Kidney epithelial cell (primary cell): ENCODE data around the gene ZMYND11. TPM values are rescaled to one million over a fixed set of nuclear protein-coding genes. Genes with fewer than 3 reads are reported as not detected.

Source experiments
- DNase-seq: peaks from one replicate; pipeline ENCODE4 v3.0.0-alpha.2; 2010; ENCODE audit warnings: low read depth
- H3K27me3 ChIP-seq: 2 replicates; pipeline ENCODE4 v1.6.0; 2011; ENCODE audit warnings: low read length; ENCODE audit not compliant: control insufficient read depth, insufficient read depth
- H3K36me3 ChIP-seq: 2 replicates; pipeline ENCODE4 v1.5.1; 2011; ENCODE audit warnings: low read length; ENCODE audit not compliant: control insufficient read depth, insufficient read depth
- H3K4me3 ChIP-seq: 2 replicates; pipeline ENCODE4 v1.5.1; 2011; ENCODE audit warnings: low read depth, mild to moderate bottlenecking, control low read depth, low read length
- total RNA-seq: library from RNA; depleted of rRNA; stranded (reverse); fragments of >200 nt; gene quantifications from 2 replicates; pipeline ENCODE4 v1.2.3, GENCODE V29; 2015
- TF ChIP-seq, protein P1 (sequence below): IDR thresholded peaks from 2 replicates; pipeline ENCODE4 v1.5.1; 2011; ENCODE audit warnings: mild to moderate bottlenecking, moderate library complexity, low read length, control low read depth, inconsistent platforms; ENCODE audit not compliant: insufficient read depth, poor library complexity, severe bottlenecking

Gene ZMYND11
- total RNA-seq, 1 donor from 2014 or later, result 60.0 TPM

DNA sequence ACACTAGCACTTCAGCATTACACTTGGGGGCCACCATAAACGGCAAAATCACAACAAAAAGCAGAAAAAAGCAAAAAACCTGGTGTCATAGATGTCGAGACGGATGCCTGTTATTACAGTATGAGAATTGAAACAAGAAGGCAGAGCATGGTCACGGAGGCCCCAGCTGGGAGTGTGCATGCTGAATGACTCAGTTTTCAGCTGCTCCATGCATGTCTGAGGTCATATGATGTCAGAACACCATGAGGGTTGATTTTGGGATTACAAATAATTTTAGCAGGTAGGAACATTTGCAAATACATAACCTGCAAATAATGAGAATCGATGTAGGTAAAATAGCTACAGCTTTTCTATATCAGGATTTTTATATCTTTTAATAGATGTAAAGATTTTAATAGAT, 19.1 kb downstream of the ZMYND11 start:
- Histone ChIP-seq H3K4me3 (no peak overlapping the region), H3K36me3 (no peaks in the 10 kb centered on the region), H3K27me3 (no peaks in the 10 kb centered on the region)
- TF ChIP-seq, protein P1, sequence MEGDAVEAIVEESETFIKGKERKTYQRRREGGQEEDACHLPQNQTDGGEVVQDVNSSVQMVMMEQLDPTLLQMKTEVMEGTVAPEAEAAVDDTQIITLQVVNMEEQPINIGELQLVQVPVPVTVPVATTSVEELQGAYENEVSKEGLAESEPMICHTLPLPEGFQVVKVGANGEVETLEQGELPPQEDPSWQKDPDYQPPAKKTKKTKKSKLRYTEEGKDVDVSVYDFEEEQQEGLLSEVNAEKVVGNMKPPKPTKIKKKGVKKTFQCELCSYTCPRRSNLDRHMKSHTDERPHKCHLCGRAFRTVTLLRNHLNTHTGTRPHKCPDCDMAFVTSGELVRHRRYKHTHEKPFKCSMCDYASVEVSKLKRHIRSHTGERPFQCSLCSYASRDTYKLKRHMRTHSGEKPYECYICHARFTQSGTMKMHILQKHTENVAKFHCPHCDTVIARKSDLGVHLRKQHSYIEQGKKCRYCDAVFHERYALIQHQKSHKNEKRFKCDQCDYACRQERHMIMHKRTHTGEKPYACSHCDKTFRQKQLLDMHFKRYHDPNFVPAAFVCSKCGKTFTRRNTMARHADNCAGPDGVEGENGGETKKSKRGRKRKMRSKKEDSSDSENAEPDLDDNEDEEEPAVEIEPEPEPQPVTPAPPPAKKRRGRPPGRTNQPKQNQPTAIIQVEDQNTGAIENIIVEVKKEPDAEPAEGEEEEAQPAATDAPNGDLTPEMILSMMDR, result no peak
- no peak for DNase-seq

GRCh38 chr10:167383-167782, 32.1 kb downstream of the ZMYND11 start:
- no peak for DNase-seq
- Histone ChIP-seq H3K4me3 (no peak overlapping the region), H3K27me3 (no peaks in the 10 kb centered on the region), H3K36me3 (no peaks in the 10 kb centered on the region)
- TF ChIP-seq, protein P1, result no peak

GRCh38 chr10:173741-174140, 38.5 kb downstream of the ZMYND11 start:
- TF ChIP-seq, protein P1, result no peak
- H3K4me3 ChIP-seq, result no peak overlapping the region
- no peaks in the 10 kb centered on the region for H3K36me3 ChIP-seq
- no peak for DNase-seq
- H3K27me3 ChIP-seq, result no peaks in the 10 kb centered on the region

DNA sequence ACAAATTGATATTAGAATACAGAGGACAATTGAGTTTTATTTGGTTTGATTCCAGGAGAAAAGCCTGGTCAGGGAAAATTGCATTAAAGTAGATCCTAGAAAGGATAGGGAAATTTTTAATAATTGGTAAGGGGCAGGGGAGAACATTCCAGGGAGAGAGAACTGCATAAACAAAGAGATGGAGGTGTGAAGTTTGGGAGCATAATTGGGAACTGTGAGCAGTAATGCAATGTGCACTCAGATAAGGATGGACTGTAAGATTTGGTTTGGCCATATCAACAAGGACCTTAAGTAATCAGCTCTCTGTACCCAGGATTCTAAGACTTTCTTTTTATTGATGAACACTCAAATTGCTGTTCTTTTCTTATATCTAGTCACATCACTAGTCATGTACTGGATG, 41.4 kb downstream of the ZMYND11 start:
- DNase-seq, result no peak

DNA sequence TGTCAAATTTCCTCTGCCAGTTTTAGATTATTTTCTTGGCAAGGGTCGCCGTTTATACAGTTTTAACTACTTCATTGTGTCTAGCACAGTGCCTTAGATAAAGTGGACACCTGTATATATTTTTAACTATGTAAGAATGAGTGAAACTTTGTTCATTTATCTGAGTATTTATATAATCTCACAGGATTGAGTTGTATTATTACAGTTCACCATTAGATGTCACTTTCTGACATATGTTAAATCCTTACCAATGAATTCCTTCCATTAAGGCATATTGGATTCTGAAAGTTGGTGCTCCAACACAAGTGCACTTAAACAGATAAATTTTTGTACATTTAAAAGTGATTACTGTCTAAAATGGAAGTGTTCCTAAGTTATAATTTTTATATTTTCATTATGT, 43.0 kb downstream of the ZMYND11 start:
- peak; percentile 9 for DNase-seq
- TF ChIP-seq, protein P1, result no peak
- no peaks in the 10 kb centered on the region for H3K36me3 ChIP-seq
- no peak overlapping the region for H3K4me3 ChIP-seq
- H3K27me3 ChIP-seq, result no peaks in the 10 kb centered on the region

More for the DNA sequence above, 41.4 kb downstream of the ZMYND11 start:
- TF ChIP-seq, protein P1, result no peak
- Histone ChIP-seq H3K27me3 (no peaks in the 10 kb centered on the region), H3K36me3 (no peaks in the 10 kb centered on the region), H3K4me3 (no peak overlapping the region)

GRCh38 chr10:178723-179122, 43.5 kb downstream of the ZMYND11 start:
- TF ChIP-seq, protein P1, result no peak
- DNase-seq, result no peak

More at GRCh38 chr10:178723-179122, 43.5 kb downstream of the ZMYND11 start:
- Histone ChIP-seq H3K4me3 (no peak overlapping the region), H3K36me3 (no peaks in the 10 kb centered on the region), H3K27me3 (no peaks in the 10 kb centered on the region)
